Ectodermal cell (in vitro differentiated cells): Measurements from ENCODE around the gene ADAMTS3.

Experiments
- H3K27ac ChIP-seq: 2 replicates; pipeline ENCODE4 v1.7.0; 2013; ENCODE audit warnings: mild to moderate bottlenecking, low read depth, low read length; ENCODE audit not compliant: insufficient read depth, poor library complexity, severe bottlenecking
- H3K27me3 ChIP-seq: 2 replicates; pipeline ENCODE4 v1.7.0; 2013; ENCODE audit warnings: mild to moderate bottlenecking, low read length; ENCODE audit not compliant: insufficient read depth, control insufficient read depth, poor library complexity, severe bottlenecking
- H3K36me3 ChIP-seq: one replicate; pipeline ENCODE4 v1.7.0; 2013; ENCODE audit warnings: low read length; ENCODE audit not compliant: control insufficient read depth, insufficient read depth
- H3K4me1 ChIP-seq: one replicate; pipeline ENCODE4 v1.7.0; 2013; ENCODE audit warnings: low read length; ENCODE audit not compliant: control insufficient read depth, insufficient read depth
- H3K4me3 ChIP-seq: 2 replicates; pipeline ENCODE4 v1.7.0; 2013; ENCODE audit warnings: low read depth, low read length, control low read depth; ENCODE audit not compliant: insufficient read depth
- H3K9me3 ChIP-seq: 2 replicates; pipeline ENCODE4 v1.7.0; 2013; ENCODE audit warnings: mild to moderate bottlenecking, low read length, moderate library complexity; ENCODE audit not compliant: control insufficient read depth
- WGBS, 2 experiments: methylation state at CpG; one replicate each; pipeline ENCODE4 v1.1.7; 2013; ENCODE audit warnings: missing lambda C conversion rate in 2 of 2; 5-methylcytosine and 5-hydroxymethylcytosine counted together

Gene ADAMTS3

DNA sequence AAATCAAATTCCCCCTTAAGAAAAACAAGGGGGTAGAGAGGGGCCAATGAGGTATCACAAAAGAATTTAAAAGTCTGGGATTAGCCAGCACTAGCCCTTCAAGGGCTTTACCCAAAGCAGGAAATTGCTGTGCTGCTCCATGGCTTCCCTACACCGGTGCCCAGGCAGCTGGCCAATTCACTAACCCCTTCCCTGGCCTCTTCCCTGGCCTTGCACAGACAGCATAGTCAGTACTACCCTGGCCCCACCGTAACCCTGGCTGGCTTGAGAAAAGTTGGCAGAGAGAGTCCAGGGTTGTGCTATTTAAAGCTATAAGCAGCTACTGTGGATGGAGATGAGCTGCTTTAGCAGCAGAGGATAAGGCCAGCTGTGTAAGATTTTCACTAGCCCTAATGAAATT is 43.1 kb downstream of the ADAMTS3 start:
- no peaks in the 10 kb centered on the region for H3K9me3 ChIP-seq
- H3K27me3 ChIP-seq, result no peaks in the 10 kb centered on the region
- WGBS, 2 experiments, result 87 to 89% methylated on average over 2 of the region's 2 CpGs
- no peak overlapping the region for H3K4me3 ChIP-seq
- no peaks in the 10 kb centered on the region for H3K4me1 ChIP-seq
- H3K27ac ChIP-seq, result no peak overlapping the region
- no peaks in the 10 kb centered on the region for H3K36me3 ChIP-seq

GRCh38 chr4:72522440-72522839 is 46.6 kb downstream of the ADAMTS3 start:
- H3K27ac ChIP-seq, result no peak overlapping the region
- H3K36me3 ChIP-seq, result no peaks in the 10 kb centered on the region
- no peaks in the 10 kb centered on the region for H3K9me3 ChIP-seq
- no peaks in the 10 kb centered on the region for H3K4me1 ChIP-seq
- no peaks in the 10 kb centered on the region for H3K27me3 ChIP-seq
- 93 to 97% methylated on average over 3 of the region's 3 CpGs for WGBS, 2 experiments
- no peak overlapping the region for H3K4me3 ChIP-seq

DNA sequence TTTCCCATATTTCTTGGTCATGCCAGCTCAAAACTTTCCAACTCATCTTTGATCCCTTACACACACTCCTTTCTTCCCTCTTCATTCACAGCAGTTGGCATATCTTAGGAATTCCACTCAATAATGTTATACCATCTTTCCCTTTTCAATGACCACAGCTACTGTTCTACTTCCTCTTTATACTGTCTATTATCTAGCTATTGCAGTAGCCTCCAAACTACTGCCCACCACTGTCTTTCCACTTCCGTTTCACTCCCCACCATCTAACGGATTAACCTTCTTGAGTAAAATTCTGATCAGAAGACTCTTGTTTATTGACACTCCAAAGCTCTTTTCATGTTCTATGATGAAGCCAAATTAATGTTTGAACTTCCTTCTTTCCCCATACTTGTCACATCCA is 55.8 kb downstream of the ADAMTS3 start:
- Histone ChIP-seq H3K9me3 (no peaks in the 10 kb centered on the region), H3K27ac (no peak overlapping the region), H3K4me3 (no peak overlapping the region), H3K36me3 (no peaks in the 10 kb centered on the region), H3K27me3 (no peaks in the 10 kb centered on the region), H3K4me1 (no peaks in the 10 kb centered on the region)
- WGBS, 2 experiments, result 92 to 96% methylated on average over 2 of the region's 2 CpGs

GRCh38 chr4:72507860-72508419 is 61.1 kb downstream of the ADAMTS3 start:
- 100% methylated on average over 1 of the region's 1 CpG for WGBS, 2 experiments
- Histone ChIP-seq H3K27me3 (no peaks in the 10 kb centered on the region), H3K27ac (no peak overlapping the region), H3K36me3 (no peaks in the 10 kb centered on the region), H3K9me3 (no peaks in the 10 kb centered on the region), H3K4me1 (no peaks in the 10 kb centered on the region), H3K4me3 (no peak overlapping the region)

DNA sequence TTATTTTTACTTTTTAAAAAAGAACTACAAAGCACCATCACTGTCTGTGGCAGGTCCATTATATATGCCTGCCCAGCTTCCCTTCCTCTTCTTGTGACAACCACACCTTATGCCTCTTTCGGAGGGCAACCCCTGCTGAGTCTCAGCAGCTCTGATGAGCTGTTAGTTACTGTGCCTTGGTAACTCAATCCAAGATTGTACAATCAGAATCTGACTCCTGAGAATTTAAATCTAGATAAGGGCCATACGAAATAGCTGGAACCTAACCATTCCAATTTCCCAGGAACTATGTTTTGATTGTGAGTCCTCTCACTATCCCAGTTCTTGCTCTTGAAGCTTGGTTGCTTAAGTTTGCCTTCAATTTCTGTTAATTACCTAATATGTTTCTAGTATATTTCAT is 61.9 kb downstream of the ADAMTS3 start:
- WGBS, 2 experiments, result 90 to 93% methylated on average over 2 of the region's 2 CpGs
- no peak overlapping the region for H3K4me3 ChIP-seq
- no peaks in the 10 kb centered on the region for H3K36me3 ChIP-seq
- no peaks in the 10 kb centered on the region for H3K4me1 ChIP-seq
- H3K9me3 ChIP-seq, result no peaks in the 10 kb centered on the region
- no peak overlapping the region for H3K27ac ChIP-seq
- no peaks in the 10 kb centered on the region for H3K27me3 ChIP-seq

DNA sequence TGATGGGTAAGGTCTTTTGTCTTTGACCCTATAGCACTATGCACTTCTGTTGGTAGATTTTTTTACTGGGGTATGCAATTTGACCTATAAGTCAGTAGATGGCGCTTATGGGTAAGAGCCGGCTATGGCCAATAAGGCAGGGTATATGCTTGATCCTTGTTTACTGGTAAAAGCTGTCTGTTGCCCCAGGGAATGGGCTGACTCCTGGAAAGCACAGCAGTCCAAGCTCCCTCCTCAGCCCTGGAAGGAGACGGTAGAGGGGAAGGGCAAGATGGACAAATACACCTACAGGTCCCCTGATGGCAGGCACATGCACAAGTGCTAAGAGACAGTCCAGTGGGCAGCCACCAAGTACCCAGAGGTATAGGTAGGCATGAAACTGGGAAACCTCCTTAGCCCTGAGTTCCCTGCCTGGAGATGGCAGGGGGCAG is 63.7 kb downstream of the ADAMTS3 start:
- WGBS, 2 experiments, result 7 to 8% methylated on average over 3 of the region's 3 CpGs
- H3K9me3 ChIP-seq, result no peaks in the 10 kb centered on the region
- no peaks in the 10 kb centered on the region for H3K27me3 ChIP-seq
- H3K4me3 ChIP-seq, result no peak overlapping the region
- H3K27ac ChIP-seq, result no peak overlapping the region
- H3K4me1 ChIP-seq, result no peaks in the 10 kb centered on the region
- H3K36me3 ChIP-seq, result no peaks in the 10 kb centered on the region

- Histone ChIP-seq H3K4me1 (no peaks in the 10 kb centered on the region), H3K4me3 (no peak overlapping the region), H3K27me3 (no peaks in the 10 kb centered on the region), H3K27ac (no peak overlapping the region), H3K9me3 (no peaks in the 10 kb centered on the region), H3K36me3 (no peaks in the 10 kb centered on the region)
- 75 to 92% methylated on average over 1 to 2 of the region's 2 CpGs for WGBS, 2 experiments
These were observed 68.8 kb downstream of the ADAMTS3 start for GRCh38 chr4:72500214-72500613.

GRCh38 chr4:72496119-72496518 is 72.9 kb downstream of the ADAMTS3 start:
- no peaks in the 10 kb centered on the region for H3K4me1 ChIP-seq
- H3K9me3 ChIP-seq, result no peaks in the 10 kb centered on the region
- WGBS, 2 experiments, result 100% methylated on average over 1 of the region's 1 CpG
- H3K36me3 ChIP-seq, result no peaks in the 10 kb centered on the region
- no peak overlapping the region for H3K27ac ChIP-seq
- H3K27me3 ChIP-seq, result no peaks in the 10 kb centered on the region
- H3K4me3 ChIP-seq, result no peak overlapping the region

DNA sequence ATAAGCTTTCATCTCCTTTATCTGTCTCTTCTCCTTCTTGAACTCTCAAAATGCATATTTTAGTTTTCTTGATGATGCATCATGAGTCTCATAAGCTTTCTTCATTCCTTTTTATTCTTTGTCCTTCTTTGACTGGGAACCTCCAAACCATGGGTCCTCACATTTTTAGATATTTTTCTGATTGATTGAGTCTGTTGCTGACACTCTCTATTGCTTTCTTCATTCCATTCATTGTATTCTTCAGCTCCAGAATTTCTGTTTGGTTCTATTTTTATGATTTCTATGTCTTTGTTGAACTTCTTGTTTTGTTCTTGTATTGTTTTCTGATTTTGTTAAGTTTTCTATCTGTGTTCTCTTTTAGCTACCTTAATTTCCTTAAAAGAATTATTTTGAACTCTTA is 74.9 kb downstream of the ADAMTS3 start:
- no peaks in the 10 kb centered on the region for H3K4me1 ChIP-seq
- H3K27ac ChIP-seq, result no peak overlapping the region
- no peak overlapping the region for H3K4me3 ChIP-seq
- no peaks in the 10 kb centered on the region for H3K36me3 ChIP-seq
- H3K27me3 ChIP-seq, result no peaks in the 10 kb centered on the region
- no peaks in the 10 kb centered on the region for H3K9me3 ChIP-seq

DNA sequence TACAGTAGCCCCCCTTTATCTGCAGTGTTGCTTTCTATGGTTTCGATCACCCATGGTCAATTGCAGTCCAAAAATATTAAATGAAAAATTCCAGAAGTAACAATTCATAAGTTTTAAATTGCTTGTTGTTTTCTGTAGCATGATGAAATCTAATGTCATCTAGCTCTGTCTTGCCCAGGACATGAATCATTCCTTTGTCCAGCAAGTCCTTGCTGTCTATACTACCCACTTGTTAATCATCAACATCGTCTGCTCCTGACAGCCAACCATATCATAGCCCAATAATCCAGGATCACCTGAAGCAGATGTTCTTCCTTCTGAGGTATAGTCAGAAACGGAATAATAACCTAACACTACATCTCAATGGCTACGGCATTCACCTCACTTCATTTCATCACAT is 79.8 kb downstream of the ADAMTS3 start:
- Histone ChIP-seq H3K4me1 (no peaks in the 10 kb centered on the region), H3K4me3 (no peak overlapping the region), H3K36me3 (no peaks in the 10 kb centered on the region), H3K27ac (no peak overlapping the region), H3K27me3 (no peaks in the 10 kb centered on the region), H3K9me3 (no peaks in the 10 kb centered on the region)
- 67 to 94% methylated on average over 3 of the region's 4 CpGs for WGBS, 2 experiments

GRCh38 chr4:72486991-72487390 is 82.0 kb downstream of the ADAMTS3 start:
- no peak overlapping the region for H3K27ac ChIP-seq
- H3K4me3 ChIP-seq, result no peak overlapping the region
- no peaks in the 10 kb centered on the region for H3K27me3 ChIP-seq
- H3K9me3 ChIP-seq, result no peaks in the 10 kb centered on the region
- H3K4me1 ChIP-seq, result no peaks in the 10 kb centered on the region
- H3K36me3 ChIP-seq, result no peaks in the 10 kb centered on the region
